Measurements from ENCODE around the gene KRTAP1-3.
"Not testable (repeated sequence)": the region's sequence is repeated elsewhere in the genome, so short reads cannot be mapped to it uniquely, and the experiment has no call there.

Gene KRTAP1-3

GRCh38 chr17:41054025-41054424 is 19.4 kb upstream of the KRTAP1-3 start:
- no peak for DNase-seq

GRCh38 chr17:41052566-41052965 is 17.9 kb upstream of the KRTAP1-3 start:
- DNase-seq = no peak

GRCh38 chr17:41049110-41049509 is 14.4 kb upstream of the KRTAP1-3 start:
- no peak for DNase-seq

- DNase-seq = no peak
Observed at GRCh38 chr17:41048441-41048840, 13.8 kb upstream of the KRTAP1-3 start.

GRCh38 chr17:41046735-41047465 is 12.2 kb upstream of the KRTAP1-3 start, which contains the start of gene KRTAP2-1:
Gene KRTAP2-1 (minus strand): TSS chr17:41047316. CDS start chr17:41047267, 49 bp downstream.
- DNase-seq = not testable (repeated sequence)

GRCh38 chr17:41042953-41043352 is 8.3 kb upstream of the KRTAP1-3 start:
- DNase-seq = no peak

GRCh38 chr17:41040783-41041571 is 6.3 kb upstream of the KRTAP1-3 start, which contains the start of gene KRTAP1-1:
Gene KRTAP1-1 (minus strand): TSS chr17:41041450. CDS start chr17:41041397, 53 bp downstream.
- DNase-seq = not testable (repeated sequence)

- no peak for DNase-seq
Observed at GRCh38 chr17:41037853-41038350, 3.2 kb upstream of the KRTAP1-3 start.

- DNase-seq = no peak
Observed at GRCh38 chr17:41029633-41030245, 4.9 kb downstream of the KRTAP1-3 start, which contains the start of gene KRTAP1-4. Gene KRTAP1-4 (minus strand): TSS chr17:41030195. CDS start chr17:41030078, 117 bp downstream.

- no peak for DNase-seq
Observed at GRCh38 chr17:41026715-41027471, 7.8 kb downstream of the KRTAP1-3 start, which contains the start of gene KRTAP1-5. Gene KRTAP1-5 (minus strand): TSS chr17:41027208. CDS start chr17:41027155, 53 bp downstream.

- DNase-seq = no peak
Observed at GRCh38 chr17:41024697-41025096, 10.0 kb downstream of the KRTAP1-3 start.

- DNase-seq = no peak
Observed at GRCh38 chr17:41020336-41020735, 14.3 kb downstream of the KRTAP1-3 start.

- DNase-seq = no peak
Observed at GRCh38 chr17:41019415-41019814, 15.3 kb downstream of the KRTAP1-3 start.

- no peak for DNase-seq
Observed at GRCh38 chr17:41018541-41018940, 16.1 kb downstream of the KRTAP1-3 start.

GRCh38 chr17:41016578-41017215 is 18.0 kb downstream of the KRTAP1-3 start:
- DNase-seq = no peak

GRCh38 chr17:41015454-41015853 is 19.2 kb downstream of the KRTAP1-3 start:
- DNase-seq = no peak

- no peak for DNase-seq
Observed at GRCh38 chr17:41013606-41014005, 21.1 kb downstream of the KRTAP1-3 start.

GRCh38 chr17:41013181-41013580 is 21.5 kb downstream of the KRTAP1-3 start:
- DNase-seq = no peak

GRCh38 chr17:41012326-41013120 is 22.2 kb downstream of the KRTAP1-3 start:
- no peak for DNase-seq

- DNase-seq = no peak
Observed at GRCh38 chr17:41010441-41010840, 24.2 kb downstream of the KRTAP1-3 start.

- no peak for DNase-seq
Observed at GRCh38 chr17:41009936-41010335, 24.7 kb downstream of the KRTAP1-3 start.
